Measurements from ENCODE around the gene HCAR3.
"Not testable (repeated sequence)": the region's sequence is repeated elsewhere in the genome, so short reads cannot be mapped to it uniquely, and the experiment has no call there.

Gene HCAR3

DNA sequence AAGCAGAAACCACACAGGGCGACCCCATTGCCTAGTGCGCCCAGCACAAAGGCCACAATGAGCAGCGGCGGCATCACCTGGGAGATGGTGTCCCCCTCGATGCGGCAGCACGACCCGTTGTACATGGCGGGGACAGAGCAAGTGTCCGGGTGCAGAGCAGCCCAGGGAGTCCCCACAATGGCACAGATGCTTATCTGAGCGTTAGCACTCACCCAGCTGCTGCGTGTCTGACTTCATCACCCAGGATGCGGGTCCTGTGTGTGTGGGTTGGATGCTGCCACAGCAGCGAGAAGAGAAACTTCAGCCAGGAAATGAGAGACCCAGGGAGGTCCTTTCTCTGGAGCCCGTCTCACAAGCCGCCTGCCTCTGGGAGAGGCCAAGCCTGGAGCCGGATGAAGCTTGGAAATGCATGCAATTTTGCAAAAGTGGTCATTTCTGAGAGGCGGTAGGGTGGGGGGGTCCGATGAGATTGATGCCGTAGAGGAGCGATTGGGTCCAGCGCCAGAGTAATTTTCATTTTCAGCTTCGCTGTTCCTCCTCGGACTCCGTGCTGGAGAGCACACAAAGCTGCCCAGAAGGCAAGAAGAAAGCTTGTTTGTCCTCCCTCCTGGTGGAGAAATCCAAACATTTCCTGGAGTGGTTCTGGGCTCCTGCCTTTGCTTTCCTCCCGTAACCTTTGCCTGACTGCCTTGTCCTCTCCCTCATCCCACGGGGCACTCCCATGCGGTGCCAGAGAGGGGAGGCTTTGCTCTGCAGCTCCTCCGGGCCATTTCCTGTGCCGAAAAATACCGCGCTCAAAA, 13.8 kb upstream of the HCAR3 start, which contains the start of gene HCAR1:
TSS of gene HCAR1 (minus strand) at position 630 of the 800 bp plus-strand sequence. CDS start at position 125, 505 bp downstream.
- H3K4me3 Mint-ChIP-seq = peak within 1 kb of the TSS; percentile 54
- no peak within 1 kb of the TSS for H3K27ac Mint-ChIP-seq

GRCh38 chr12:122729583-122730214, 13.1 kb upstream of the HCAR3 start:
- H3K4me1 Mint-ChIP-seq (ENCODE audit: low read depth) = peaks cover 55% of the 10 kb centered on the region
- H3K27ac Mint-ChIP-seq = no peak overlapping the region
- H3K27me3 Mint-ChIP-seq = no peaks in the 10 kb centered on the region
- peak overlapping the region; percentile 67 for H3K4me3 Mint-ChIP-seq
- no peaks in the 10 kb centered on the region for H3K36me3 Mint-ChIP-seq
- H3K9me3 Mint-ChIP-seq (ENCODE audit: low read depth) = no peaks in the 10 kb centered on the region

More for the DNA sequence above, 13.8 kb upstream of the HCAR3 start, which contains the start of gene HCAR1:
- Mint-ChIP-seq H3K36me3 (no peaks in the 10 kb centered on the region), H3K27me3 (no peaks in the 10 kb centered on the region), H3K9me3 (ENCODE audit: low read depth) (no peaks in the 10 kb centered on the region), H3K4me1 (ENCODE audit: low read depth) (peaks cover 49% of the 10 kb centered on the region)

DNA sequence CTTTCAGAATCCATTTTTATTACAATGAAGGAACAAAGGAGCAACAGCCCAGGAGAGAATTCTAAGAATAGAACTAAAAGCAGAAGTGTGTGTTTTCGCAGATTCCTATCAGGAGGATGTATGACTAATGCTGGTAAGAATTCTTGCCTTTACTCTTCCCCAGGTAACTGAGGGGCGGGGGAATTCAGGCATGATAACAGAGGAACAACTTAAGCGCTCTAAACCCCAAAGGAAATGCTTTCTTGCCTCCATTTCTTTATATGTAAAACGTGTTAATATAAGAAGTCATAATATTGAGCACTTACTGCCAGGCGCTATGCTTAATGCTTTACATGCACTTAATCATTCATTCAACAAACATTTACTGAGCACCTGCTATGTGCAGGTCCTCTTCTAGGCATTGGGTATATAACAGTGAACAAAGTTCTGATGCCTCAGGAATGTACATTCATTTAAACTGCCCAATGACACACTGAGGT, 9.5 kb upstream of the HCAR3 start:
- H3K9me3 Mint-ChIP-seq (ENCODE audit: low read depth) = no peaks in the 10 kb centered on the region
- no peaks in the 10 kb centered on the region for H3K27me3 Mint-ChIP-seq
- peaks cover 32% of the 10 kb centered on the region for H3K4me1 Mint-ChIP-seq (ENCODE audit: low read depth)
- H3K27ac Mint-ChIP-seq = peak overlapping the region; percentile 65
- no peaks in the 10 kb centered on the region for H3K36me3 Mint-ChIP-seq
- peak overlapping the region; percentile 38 for H3K4me3 Mint-ChIP-seq

DNA sequence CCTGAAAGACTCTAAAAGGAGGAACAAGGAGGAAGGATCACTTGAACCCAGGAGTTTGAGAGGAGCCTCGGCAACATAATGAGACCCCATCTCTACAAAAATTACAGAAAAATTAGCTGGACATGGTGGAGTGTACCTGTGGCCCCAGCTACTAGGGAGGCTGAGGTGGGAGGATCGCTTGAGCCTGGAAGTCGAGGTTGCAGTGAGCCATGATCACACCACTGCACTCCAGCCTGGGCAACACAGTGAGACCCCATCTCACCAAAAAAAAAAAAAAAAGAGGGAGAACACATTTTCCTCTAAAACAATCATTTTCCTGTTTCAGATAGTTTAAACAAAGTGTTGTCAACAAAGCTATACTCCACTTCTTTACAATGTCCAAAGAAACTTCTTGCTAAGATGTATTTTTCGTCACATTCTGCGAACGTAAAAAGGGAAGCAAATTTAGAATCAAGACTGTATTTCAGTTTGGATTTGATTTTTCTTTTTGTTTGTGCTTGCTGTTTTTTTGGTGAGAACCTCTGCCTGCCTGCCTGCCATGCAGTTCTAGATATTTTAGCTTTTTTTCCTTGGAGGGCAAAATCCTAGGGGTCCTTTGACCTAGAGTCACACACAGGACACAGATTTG, 9.0 kb upstream of the HCAR3 start:
- Mint-ChIP-seq H3K27me3 (no peaks in the 10 kb centered on the region), H3K27ac (peak overlapping the region; percentile 65), H3K9me3 (ENCODE audit: low read depth) (no peaks in the 10 kb centered on the region), H3K4me3 (peak overlapping the region; percentile 38), H3K36me3 (no peaks in the 10 kb centered on the region), H3K4me1 (ENCODE audit: low read depth) (peaks cover 31% of the 10 kb centered on the region)

DNA sequence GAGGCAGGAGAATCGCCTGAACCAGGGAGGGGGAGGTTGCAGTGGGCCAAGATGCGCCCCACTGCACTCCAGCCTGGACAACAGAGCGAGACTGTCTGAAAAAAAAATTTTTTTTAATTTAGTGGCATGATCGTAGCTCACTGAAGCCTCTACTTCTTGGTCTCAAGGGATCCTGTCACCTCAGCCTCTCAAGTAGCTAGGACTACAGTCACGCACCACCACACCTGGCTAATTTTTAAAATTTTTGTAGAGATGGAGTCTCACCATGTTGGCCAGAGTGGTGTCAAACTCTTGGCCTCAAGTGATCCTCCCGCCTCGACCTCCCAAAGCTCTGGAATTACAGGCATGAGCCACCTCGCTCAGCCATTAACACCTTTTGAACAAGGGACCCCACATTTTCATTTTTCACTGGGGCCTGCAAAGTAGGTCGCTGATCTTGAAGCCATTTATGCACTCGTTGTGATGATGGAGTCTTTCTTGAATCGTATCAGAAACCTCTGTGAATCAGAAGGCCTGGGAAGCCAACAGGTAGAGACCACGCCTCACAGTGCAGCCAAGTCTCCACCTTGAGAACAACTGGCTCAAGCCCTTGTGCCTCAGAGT, 8.1 kb upstream of the HCAR3 start:
- no peaks in the 10 kb centered on the region for H3K27me3 Mint-ChIP-seq
- peaks cover 27% of the 10 kb centered on the region for H3K4me1 Mint-ChIP-seq (ENCODE audit: low read depth)
- H3K36me3 Mint-ChIP-seq = no peaks in the 10 kb centered on the region
- no peak overlapping the region for H3K4me3 Mint-ChIP-seq
- H3K27ac Mint-ChIP-seq = no peak overlapping the region
- no peaks in the 10 kb centered on the region for H3K9me3 Mint-ChIP-seq (ENCODE audit: low read depth)

DNA sequence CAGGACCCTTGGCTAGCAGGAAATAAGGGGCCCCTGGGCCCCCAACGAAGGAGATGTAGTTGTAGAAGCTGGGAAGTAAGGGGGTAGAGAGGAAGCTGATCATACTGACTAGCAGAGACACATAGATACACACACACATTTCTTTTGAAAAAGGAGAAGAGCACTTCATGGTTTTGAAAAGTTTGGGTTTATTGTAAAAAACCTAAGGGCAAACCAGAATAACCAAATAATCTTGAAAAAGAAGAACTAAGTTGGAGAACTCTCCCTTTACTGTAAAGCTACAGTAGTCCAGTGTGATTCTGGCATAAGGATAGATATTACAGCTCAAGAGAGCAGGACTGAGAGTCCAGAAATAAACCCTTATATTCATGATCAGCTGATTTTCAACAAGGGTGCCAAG, 5.8 kb upstream of the HCAR3 start:
- Mint-ChIP-seq H3K4me3 (no peak overlapping the region), H3K27ac (no peak overlapping the region), H3K36me3 (no peaks in the 10 kb centered on the region), H3K4me1 (ENCODE audit: low read depth) (peaks cover 24% of the 10 kb centered on the region), H3K27me3 (no peaks in the 10 kb centered on the region), H3K9me3 (ENCODE audit: low read depth) (no peaks in the 10 kb centered on the region)

DNA sequence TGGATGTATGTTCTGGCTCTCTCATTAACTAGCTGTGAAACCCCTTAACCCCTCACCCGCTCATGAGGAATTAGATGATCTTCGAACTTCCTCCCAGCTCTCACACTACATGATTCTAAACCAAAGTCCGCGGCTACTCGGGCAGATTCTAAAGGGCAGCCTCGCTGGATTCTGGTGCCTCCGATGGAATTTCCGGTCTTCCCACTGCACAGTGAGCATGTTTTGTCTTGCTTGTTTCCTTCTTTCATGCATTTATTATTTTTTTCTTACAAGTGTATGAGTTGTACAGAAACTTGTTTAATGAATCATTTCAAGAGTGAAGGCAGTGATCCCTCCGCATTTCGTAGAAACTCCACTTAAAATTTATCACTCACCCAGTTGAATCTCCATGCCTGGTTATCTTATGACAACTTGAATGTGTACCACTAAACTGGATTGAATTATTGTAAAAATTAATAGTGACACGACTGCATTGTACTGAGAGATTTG, 4.5 kb upstream of the HCAR3 start:
- Mint-ChIP-seq H3K27me3 (no peaks in the 10 kb centered on the region), H3K27ac (peak overlapping the region; percentile 54), H3K4me1 (ENCODE audit: low read depth) (peaks cover 20% of the 10 kb centered on the region), H3K4me3 (no peak overlapping the region), H3K36me3 (no peaks in the 10 kb centered on the region), H3K9me3 (ENCODE audit: low read depth) (no peaks in the 10 kb centered on the region)

DNA sequence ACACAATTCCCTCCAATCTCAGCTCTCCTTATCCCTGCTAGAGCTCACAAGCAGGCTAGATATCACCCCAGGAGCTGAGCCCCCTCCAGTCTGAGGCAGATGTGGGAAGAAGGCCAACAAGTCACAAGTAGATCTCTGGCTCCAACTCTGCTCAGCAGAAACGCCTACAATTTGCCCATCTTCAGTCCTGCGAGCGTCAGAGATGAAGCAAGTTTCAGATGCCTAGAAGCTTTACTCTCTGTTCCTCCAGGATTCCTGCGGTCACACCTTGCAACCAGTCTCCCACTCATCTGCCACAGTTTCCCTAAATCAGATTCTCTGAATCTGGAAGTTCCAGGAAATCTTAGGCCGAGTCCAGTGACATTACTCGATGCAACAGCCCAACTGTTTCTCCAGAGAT, 1.4 kb downstream of the HCAR3 start:
- H3K27me3 Mint-ChIP-seq; H3K4me3 Mint-ChIP-seq; H3K27ac Mint-ChIP-seq; H3K4me1 Mint-ChIP-seq (ENCODE audit: low read depth); H3K36me3 Mint-ChIP-seq; H3K9me3 Mint-ChIP-seq (ENCODE audit: low read depth): not testable (repeated sequence)

DNA sequence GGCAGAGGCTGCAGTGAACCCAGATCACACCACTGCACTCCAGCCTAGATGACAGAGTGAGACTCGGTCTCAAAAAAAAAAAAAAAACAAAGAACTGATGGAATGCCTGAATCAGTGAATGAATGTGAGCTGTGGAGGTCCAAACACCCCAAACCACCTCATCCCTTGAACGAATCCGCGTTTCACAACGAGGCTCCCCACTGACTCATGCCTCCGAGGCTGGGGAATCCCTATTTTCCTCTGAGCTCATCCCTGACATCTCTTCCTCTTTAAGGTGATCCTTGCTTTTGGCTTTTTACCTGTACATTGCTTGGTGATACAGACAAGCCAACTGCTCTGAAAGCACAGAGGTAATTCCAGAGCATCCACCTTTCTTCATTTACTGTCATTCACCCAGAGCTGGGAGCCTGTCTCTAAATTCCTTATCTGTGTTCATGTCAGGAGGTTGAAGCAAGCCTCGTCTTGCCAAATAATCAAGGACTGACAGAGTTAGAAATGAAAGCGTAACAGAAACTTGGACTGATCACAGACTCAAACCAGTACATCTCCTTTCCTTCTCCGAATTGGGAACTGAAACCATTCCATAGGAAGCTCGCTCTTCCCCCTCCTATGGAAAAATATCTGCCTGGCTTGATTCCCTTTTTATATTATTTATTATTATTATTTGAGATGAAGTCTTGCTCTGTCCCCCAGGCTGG, 3.0 kb downstream of the HCAR3 start:
- not testable (repeated sequence) for H3K4me1 Mint-ChIP-seq (ENCODE audit: low read depth); H3K4me3 Mint-ChIP-seq; H3K27me3 Mint-ChIP-seq; H3K27ac Mint-ChIP-seq; H3K36me3 Mint-ChIP-seq; H3K9me3 Mint-ChIP-seq (ENCODE audit: low read depth)

DNA sequence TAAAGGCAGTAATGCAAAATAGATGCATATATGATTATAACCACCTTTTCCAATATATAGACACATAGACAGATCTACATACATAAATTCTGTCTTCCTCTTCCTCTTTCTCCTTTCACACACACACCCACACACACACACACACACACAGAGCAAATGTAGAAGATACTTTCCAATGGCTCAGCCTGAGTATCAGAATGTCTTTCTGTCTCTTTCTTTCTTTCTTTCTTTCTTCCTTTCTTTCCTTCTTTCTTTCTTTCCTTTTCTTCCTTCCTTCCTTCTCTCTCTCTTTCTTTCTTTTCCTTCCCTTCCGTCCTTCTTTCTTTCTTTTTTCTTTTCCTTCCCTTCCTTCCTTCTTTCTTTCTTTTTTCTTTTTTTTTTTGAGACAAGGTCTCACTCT, 5.3 kb downstream of the HCAR3 start:
- H3K27me3 Mint-ChIP-seq; H3K27ac Mint-ChIP-seq; H3K36me3 Mint-ChIP-seq; H3K4me1 Mint-ChIP-seq (ENCODE audit: low read depth); H3K9me3 Mint-ChIP-seq (ENCODE audit: low read depth); H3K4me3 Mint-ChIP-seq: not testable (repeated sequence)

GRCh38 chr12:122710341-122710740, 6.3 kb downstream of the HCAR3 start:
- not testable (repeated sequence) for H3K27me3 Mint-ChIP-seq; H3K36me3 Mint-ChIP-seq; H3K27ac Mint-ChIP-seq; H3K9me3 Mint-ChIP-seq (ENCODE audit: low read depth); H3K4me1 Mint-ChIP-seq (ENCODE audit: low read depth); H3K4me3 Mint-ChIP-seq

DNA sequence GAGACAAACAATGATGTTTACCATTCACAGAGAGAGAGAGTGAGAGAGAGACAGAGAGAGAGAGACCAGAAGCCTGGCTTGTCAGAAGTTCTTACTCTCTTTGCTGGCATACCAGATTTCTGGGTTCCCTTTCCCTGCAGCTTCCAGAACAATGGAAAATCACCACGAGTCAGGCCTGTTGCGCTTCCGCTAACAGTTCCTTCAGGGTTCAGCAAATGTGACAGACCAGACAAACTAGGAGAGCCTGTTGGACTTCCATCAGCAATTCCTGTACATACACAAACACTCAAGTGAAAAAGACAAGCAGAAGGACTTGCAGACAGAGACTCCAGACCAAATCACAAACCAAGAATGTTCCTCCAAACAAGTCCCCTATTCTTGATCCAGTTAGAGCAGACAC, 7.3 kb downstream of the HCAR3 start:
- not testable (repeated sequence) for H3K4me3 Mint-ChIP-seq; H3K27ac Mint-ChIP-seq; H3K4me1 Mint-ChIP-seq (ENCODE audit: low read depth); H3K9me3 Mint-ChIP-seq (ENCODE audit: low read depth); H3K27me3 Mint-ChIP-seq; H3K36me3 Mint-ChIP-seq

DNA sequence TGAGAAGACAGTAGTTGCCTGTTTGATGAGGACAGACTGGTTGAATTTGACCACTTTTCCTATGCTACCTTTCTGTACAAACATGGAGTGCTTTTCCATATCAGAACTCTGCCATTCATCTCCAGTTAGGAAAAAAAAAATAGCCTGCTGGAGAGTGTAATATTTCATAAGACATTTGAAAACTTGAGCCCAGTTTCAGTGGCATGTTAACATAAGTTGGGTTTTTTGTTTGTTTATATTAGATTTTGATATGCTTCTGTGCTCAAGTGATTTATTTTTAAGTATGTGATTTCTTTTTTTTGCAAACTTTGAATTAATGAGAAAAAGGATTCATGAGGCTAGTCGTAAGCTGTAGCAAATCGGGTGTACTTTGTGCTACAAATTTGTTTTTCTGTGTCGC, 12.8 kb downstream of the HCAR3 start:
- not testable (repeated sequence) for H3K27ac Mint-ChIP-seq; H3K4me1 Mint-ChIP-seq (ENCODE audit: low read depth); H3K9me3 Mint-ChIP-seq (ENCODE audit: low read depth); H3K4me3 Mint-ChIP-seq; H3K27me3 Mint-ChIP-seq; H3K36me3 Mint-ChIP-seq

GRCh38 chr12:122702890-122703611, 13.6 kb downstream of the HCAR3 start, which contains the start of gene HCAR2:
Gene HCAR2 (minus strand): TSS chr12:122703357. CDS start chr12:122703283, 74 bp downstream.
- H3K27ac Mint-ChIP-seq, H3K4me3 Mint-ChIP-seq: not testable (repeated sequence)

More at GRCh38 chr12:122702890-122703611, 13.6 kb downstream of the HCAR3 start, which contains the start of gene HCAR2:
- H3K36me3 Mint-ChIP-seq; H3K27me3 Mint-ChIP-seq; H3K9me3 Mint-ChIP-seq (ENCODE audit: low read depth); H3K4me1 Mint-ChIP-seq (ENCODE audit: low read depth): not testable (repeated sequence)

All from activated naive CD8-positive, alpha-beta T cell (primary cell).